HG02870 (cell line): ENCODE measurements around the gene FLT1.

Experiments
- ATAC-seq: cut with Tn5 transposase; IDR thresholded peaks from one replicate; pipeline ENCODE4 v1.9.1; 2021; ENCODE audit warnings: mild to moderate bottlenecking, moderate library complexity; ENCODE audit not compliant: unreplicated experiment

The FLT1 gene

GRCh38 chr13:28432816-28433560 lies 61.9 kb downstream of the FLT1 start:
- no peak for ATAC-seq

GRCh38 chr13:28429685-28430290 lies 65.1 kb downstream of the FLT1 start:
- ATAC-seq: peak; percentile 90

DNA sequence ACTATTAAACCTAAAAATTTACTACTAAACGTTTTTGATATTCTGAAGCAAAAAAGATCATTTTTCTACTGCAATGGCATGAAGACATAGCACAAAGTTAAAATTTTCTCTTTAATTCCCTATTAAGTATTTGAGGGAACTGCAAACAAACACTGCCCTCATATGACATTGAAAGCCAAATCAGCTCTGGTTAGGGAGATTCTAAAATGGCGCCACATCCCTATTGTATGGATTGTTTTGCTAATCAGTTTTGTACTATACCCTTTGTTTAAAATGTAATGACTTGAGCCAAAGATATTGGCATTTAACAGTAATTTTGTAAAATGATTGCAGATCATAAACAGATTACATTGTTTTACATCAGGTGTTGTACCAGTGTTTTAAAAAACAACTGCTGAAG lies 65.8 kb downstream of the FLT1 start:
- no peak for ATAC-seq

GRCh38 chr13:28426381-28426780 lies 68.5 kb downstream of the FLT1 start:
- no peak for ATAC-seq

- no peak for ATAC-seq
Measured at GRCh38 chr13:28425793-28426192, 69.1 kb downstream of the FLT1 start.

- no peak for ATAC-seq
Measured at GRCh38 chr13:28424541-28424940, 70.4 kb downstream of the FLT1 start.

DNA sequence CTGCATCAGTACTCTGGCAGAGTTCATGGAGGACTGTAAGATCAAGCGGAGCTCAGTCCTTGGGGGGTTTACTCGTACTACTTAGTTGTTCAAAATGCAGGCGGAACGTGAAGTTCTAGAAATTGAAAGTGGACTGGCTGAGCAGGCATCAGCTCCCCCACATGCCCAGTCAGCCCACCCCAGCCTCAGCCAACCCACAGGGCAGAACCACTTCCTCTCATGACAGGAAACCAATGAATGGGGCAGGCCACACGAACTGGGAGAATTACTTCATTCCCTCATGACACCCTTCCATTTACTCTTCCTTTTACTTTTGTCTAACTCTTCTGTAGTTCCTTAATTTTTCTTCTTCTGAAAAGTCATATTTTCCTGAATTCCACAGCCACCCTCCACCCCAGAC lies 71.9 kb downstream of the FLT1 start:
- ATAC-seq: no peak

GRCh38 chr13:28421676-28422410 lies 73.1 kb downstream of the FLT1 start:
- ATAC-seq: no peak

DNA sequence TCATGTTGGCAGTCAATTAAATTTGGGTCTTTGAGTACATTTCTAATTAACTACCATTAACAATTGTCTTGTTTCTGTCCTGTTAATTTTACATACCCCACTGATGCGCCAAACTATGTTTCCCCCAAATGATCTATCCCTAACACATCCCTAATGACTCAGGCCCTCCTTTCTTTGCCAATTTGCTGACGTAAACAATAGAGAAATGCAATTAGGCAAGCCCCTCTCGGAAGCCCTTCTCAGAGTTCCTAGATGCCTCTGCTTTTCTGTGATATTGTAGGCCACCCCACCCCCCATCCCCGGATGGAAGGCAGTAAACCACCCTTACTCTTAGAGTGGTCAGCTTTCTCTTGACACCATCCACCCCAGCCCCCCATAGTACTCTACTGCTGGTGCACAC lies 74.2 kb downstream of the FLT1 start:
- ATAC-seq: no peak

GRCh38 chr13:28415994-28416421 lies 78.9 kb downstream of the FLT1 start:
- ATAC-seq: no peak

GRCh38 chr13:28413999-28414398 lies 80.9 kb downstream of the FLT1 start:
- ATAC-seq: peak; percentile 73

DNA sequence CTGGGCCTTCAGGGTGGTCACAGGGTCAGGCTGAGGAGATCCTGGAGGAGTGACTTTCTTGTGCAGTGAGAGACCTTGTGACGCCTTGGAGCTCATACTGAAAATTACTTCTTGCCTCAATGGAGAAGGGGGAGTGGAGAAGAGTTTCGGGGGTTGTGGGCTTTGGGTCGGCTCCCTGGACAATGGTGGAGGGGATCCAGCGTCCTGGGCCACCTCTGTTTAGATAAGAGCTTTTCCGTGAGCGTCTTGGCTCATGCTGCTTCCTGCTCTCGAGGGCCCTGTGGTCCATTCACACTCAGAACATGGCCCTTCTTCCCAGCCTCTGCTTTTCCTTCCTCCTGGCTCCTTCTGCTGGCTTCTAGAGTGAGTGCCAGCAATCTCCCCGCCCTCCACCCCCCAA lies 81.9 kb downstream of the FLT1 start:
- ATAC-seq: no peak

GRCh38 chr13:28411831-28412353 lies 83.0 kb downstream of the FLT1 start:
- ATAC-seq: no peak

- no peak for ATAC-seq
Measured at GRCh38 chr13:28410096-28410495, 84.8 kb downstream of the FLT1 start.

DNA sequence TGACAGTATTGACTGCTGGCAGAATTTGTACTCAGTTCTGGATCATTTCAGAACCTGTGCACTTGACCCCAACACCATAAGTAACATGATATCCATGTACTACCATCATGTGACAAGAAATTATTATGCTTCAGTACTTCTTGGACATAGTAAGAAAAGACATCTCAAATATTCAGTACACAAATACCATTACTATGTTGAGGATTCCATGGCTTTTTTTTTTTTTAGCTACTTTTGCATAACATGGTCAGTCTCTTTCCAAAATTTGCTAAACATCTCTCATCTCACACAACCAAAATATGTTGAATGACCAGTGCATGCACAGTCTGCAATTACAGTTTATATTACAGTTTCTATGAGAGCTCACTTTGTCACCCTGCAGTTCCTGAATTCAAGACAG lies 85.3 kb downstream of the FLT1 start:
- ATAC-seq: no peak

- no peak for ATAC-seq
Measured at GRCh38 chr13:28408863-28409262, 86.1 kb downstream of the FLT1 start.

DNA sequence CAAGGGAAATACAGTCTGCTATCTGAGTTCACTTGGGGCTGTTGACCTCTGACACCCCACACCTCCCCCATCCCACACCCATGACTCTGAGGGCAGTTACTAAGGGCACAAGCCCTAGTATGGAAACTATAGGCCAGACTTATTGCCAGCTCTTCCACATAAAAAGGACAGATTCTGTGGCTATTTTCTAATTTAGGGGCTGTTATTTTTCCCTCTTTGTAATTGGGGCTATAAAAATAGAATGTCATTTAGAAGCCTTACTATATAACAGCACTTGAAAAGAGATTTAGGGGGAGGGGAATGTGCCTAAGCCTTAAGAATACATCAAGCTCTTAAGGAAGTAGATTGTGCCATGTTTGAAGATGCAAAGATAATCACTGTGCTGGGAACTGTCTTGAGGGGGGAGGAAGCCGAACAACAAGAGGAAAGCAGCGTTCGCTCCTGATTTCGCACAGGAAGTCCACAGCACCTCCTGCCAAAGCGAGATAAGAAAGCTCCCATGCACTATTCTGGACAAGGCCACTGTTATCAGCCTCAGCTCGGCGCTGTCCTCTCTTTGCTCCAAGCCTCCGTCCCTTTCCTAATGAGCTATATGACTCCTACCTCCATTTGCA lies 86.6 kb downstream of the FLT1 start:
- no peak for ATAC-seq

- no peak for ATAC-seq
Measured at GRCh38 chr13:28406733-28407266, 88.1 kb downstream of the FLT1 start.

DNA sequence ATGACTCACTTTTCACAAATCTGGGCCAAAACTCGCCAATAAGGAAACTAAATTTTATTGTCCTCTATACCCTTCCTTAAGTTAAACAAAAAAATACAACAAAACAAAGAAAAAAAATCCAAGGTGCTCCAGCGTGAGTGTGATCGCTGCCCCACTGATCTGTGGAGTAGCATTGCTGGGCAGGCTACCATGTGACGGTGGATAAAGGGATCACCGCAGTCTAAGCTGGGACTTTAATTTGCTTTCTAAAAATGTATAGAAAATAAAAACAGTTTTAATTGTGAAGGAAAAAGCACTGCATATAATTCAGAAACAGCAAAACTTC lies 92.9 kb downstream of the FLT1 start:
- no peak for ATAC-seq

GRCh38 chr13:28401303-28402056 lies 93.4 kb downstream of the FLT1 start:
- no peak for ATAC-seq

DNA sequence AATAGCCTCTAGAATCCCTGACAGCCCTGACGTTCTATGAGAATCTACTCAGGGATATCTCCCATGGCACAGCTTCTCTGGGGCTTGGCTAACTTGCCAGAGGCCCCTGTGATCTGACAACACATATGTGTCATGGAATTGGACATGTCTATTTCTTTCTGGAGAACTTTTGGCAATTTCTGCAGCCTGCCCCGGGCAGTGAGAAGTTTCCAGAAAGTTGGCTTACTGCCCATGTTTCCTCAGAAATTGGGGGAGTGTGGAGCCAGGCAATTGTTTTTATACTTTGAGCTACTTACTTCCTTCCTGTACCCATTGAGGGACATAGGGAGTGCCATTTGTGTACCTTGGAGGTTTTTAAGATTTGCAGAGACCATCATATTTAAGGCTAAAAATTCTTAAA lies 98.9 kb downstream of the FLT1 start:
- ATAC-seq: no peak
